CD14-positive monocyte (primary cell): Measurements from ENCODE around the gene SSR1. TPM values are rescaled to one million over a fixed set of nuclear protein-coding genes. Genes with fewer than 3 reads are reported as not detected.

Source experiments
- DNase-seq, 3 donors: peaks; one replicate each; pipeline ENCODE4 v3.0.0-alpha.2; 2011 to 2022
- H2AFZ ChIP-seq: 2 replicates; pipeline ENCODE4 v1.6.0; 2012; ENCODE audit warnings: mild to moderate bottlenecking, low read depth, low read length, inconsistent platforms; ENCODE audit not compliant: insufficient read depth, poor library complexity, severe bottlenecking
- H3K27ac ChIP-seq, 2 donors: 1 replicate in 1 of 2; 2 replicates in 1 of 2; pipeline ENCODE4 v1.5.1; 2012 to 2013; ENCODE audit warnings: low read length in 2 of 2, control low read depth in 1 of 2, inconsistent platforms in 1 of 2, low read depth in 1 of 2, mild to moderate bottlenecking in 1 of 2
- H3K27me3 ChIP-seq, 2 donors: one replicate each; pipeline versions ENCODE4 v1.6.0 to v1.6.1; 2011 to 2013; ENCODE audit warnings: low read length in 2 of 2; ENCODE audit not compliant: control insufficient read depth in 2 of 2, insufficient read depth in 2 of 2
- H3K36me3 ChIP-seq, 2 donors: replicated peaks in 1 of 2; 1 replicate in 1 of 2; 2 replicates in 1 of 2; pipeline versions ENCODE4 v1.5.1 to v1.6.1; 2012 to 2013; ENCODE audit warnings: low read length in 2 of 2, control low read depth in 1 of 2, inconsistent platforms in 1 of 2, mild to moderate bottlenecking in 1 of 2; ENCODE audit not compliant: insufficient read depth in 2 of 2, control insufficient read depth in 1 of 2
- H3K4me1 ChIP-seq, 2 donors: 1 replicate in 1 of 2; 2 replicates in 1 of 2; pipeline versions ENCODE4 v1.5.1 to v1.6.1; 2012 to 2013; ENCODE audit warnings: low read length in 2 of 2, control low read depth in 1 of 2, inconsistent platforms in 1 of 2, mild to moderate bottlenecking in 1 of 2, moderate library complexity in 1 of 2; ENCODE audit not compliant: insufficient read depth in 2 of 2, control insufficient read depth in 1 of 2
- H3K4me2 ChIP-seq: replicated peaks from 2 replicates; pipeline ENCODE3; 2012; ENCODE audit warnings: low read length, moderate library complexity, mild to moderate bottlenecking; ENCODE audit not compliant: poor library complexity, severe bottlenecking; ENCODE audit errors: extremely low read depth
- H3K4me3 ChIP-seq, 3 experiments: fragments of 200-600 bp in 1 of 3; sonication (generic) in 1 of 3; replicated peaks in 1 of 3; 1 replicate in 2 of 3; 2 replicates in 1 of 3; pipeline ENCODE4 v1.5.1; 2011 to 2013; ENCODE audit warnings: low read length in 3 of 3, mild to moderate bottlenecking in 3 of 3, control low read depth in 2 of 3, low read depth in 2 of 3, inconsistent platforms in 1 of 3, moderate library complexity in 1 of 3
- H3K79me2 ChIP-seq: 2 replicates; pipeline ENCODE4 v1.6.0; 2012; ENCODE audit warnings: mild to moderate bottlenecking, control low read depth, inconsistent platforms, low read length, moderate library complexity; ENCODE audit not compliant: insufficient read depth
- H3K9ac ChIP-seq: 2 replicates; pipeline ENCODE4 v1.6.0; 2017; ENCODE audit warnings: low read length, mild to moderate bottlenecking; ENCODE audit not compliant: insufficient read depth, poor library complexity, severe bottlenecking
- H3K9me3 ChIP-seq, 2 donors: replicated peaks in 1 of 2; 1 replicate in 1 of 2; 2 replicates in 1 of 2; pipeline versions ENCODE4 v1.5.1 to v1.6.1; 2012 to 2013; ENCODE audit warnings: low read length in 2 of 2, control low read depth in 1 of 2; ENCODE audit not compliant: control insufficient read depth in 1 of 2, insufficient read depth in 1 of 2
- H4K20me1 ChIP-seq: 2 replicates; pipeline ENCODE4 v1.6.0; 2012; ENCODE audit warnings: mild to moderate bottlenecking, low read length, control low read depth, moderate library complexity; ENCODE audit not compliant: insufficient read depth
- H3K27ac Mint-ChIP-seq, 7 donors: one replicate each; pipeline ENCODE4 v1.8.0; 2020; ENCODE audit warnings: mild to moderate bottlenecking in 7 of 7, mixed read lengths in 7 of 7, moderate library complexity in 6 of 7, inconsistent platforms in 2 of 7
- H3K27me3 Mint-ChIP-seq, 3 donors: one replicate each; pipeline ENCODE4 v1.8.0; 2021 to 2022; ENCODE audit warnings: low read depth in 3 of 3, mild to moderate bottlenecking in 3 of 3, mixed read lengths in 3 of 3, moderate library complexity in 3 of 3, inconsistent platforms in 1 of 3
- H3K36me3 Mint-ChIP-seq, 2 donors: one replicate each; pipeline ENCODE4 v1.8.0; 2020; ENCODE audit warnings: mixed read lengths in 2 of 2, inconsistent platforms in 1 of 2, mild to moderate bottlenecking in 1 of 2
- H3K4me1 Mint-ChIP-seq: one replicate; pipeline ENCODE4 v1.8.0; 2020; ENCODE audit warnings: mild to moderate bottlenecking, mixed read lengths
- H3K4me3 Mint-ChIP-seq, 2 donors: one replicate each; pipeline ENCODE4 v1.8.0; 2020; ENCODE audit warnings: mild to moderate bottlenecking in 2 of 2, mixed read lengths in 2 of 2, moderate library complexity in 1 of 2
- H3K9me3 Mint-ChIP-seq, 7 donors: one replicate each; pipeline ENCODE4 v1.8.0; 2020 to 2022; ENCODE audit warnings: mixed read lengths in 7 of 7, mild to moderate bottlenecking in 6 of 7, moderate library complexity in 6 of 7, inconsistent platforms in 2 of 7
- CTCF ChIP-seq: fragments of 200-600 bp; IDR thresholded peaks from one replicate; pipeline ENCODE4 v1.8.0; 2022; ENCODE audit warnings: antibody characterized with exemption, mild to moderate bottlenecking
- WGBS: methylation state at CpG from one replicate; pipeline ENCODE4 v1.1.5; 2013; ENCODE audit warnings: missing lambda C conversion rate; ENCODE audit not compliant: insufficient coverage; 5-methylcytosine and 5-hydroxymethylcytosine counted together
- intact Hi-C, 2 donors: fragments of 100-400 bp; cut with micrococcal nuclease; formaldehyde crosslinking; loops; one replicate each; pipeline versions ENCODE4 v1.15.0 to v1.15.1; 2023
- polyA plus RNA-seq, 3 donors: library from polyadenylated mRNA; depleted of rRNA in 1 of 3; unstranded in 2 of 3; stranded (reverse) in 1 of 3; fragments of 300-500 nt in 2 of 3; fragments of >200 nt in 1 of 3; fragmentation: Illumina TruSeq in 2 of 3; gene quantifications; 1 replicate in 2 of 3; 2 replicates in 1 of 3; pipeline ENCODE4 v1.2.3, GENCODE V29; 2012 to 2021

Gene SSR1
- polyA plus RNA-seq, 3 donors: 59.1 to 302 (median 251) TPM

GRCh38 chr6:7268816-7269555, 44.0 kb downstream of the SSR1 start:
- no peak overlapping the region for H3K4me2 ChIP-seq
- H3K36me3 ChIP-seq: no peaks in the 10 kb centered on the region
- Mint-ChIP-seq H3K27ac (peak overlapping the region in 1 of 7 donors; percentile 54), H3K27me3 (peaks cover 0 to 4% (median 2%) of the 10 kb centered on the region in 3 donors), H3K36me3 (peaks cover 3 to 14% of the 10 kb centered on the region in 2 donors), H3K9me3 (peaks cover 0 to 9% (median 3%) of the 10 kb centered on the region in 7 donors), H3K4me1 (peaks cover 52% of the 10 kb centered on the region), H3K4me3 (no peak overlapping the region)
- DNase-seq: no peak
- intact Hi-C loops: loop anchor here in 1 of 2 donors (10.0 kb wide), 1 partner anchor 116 kb away; the partner anchor contains the start of genes CAGE1 and RIOK1
- H3K79me2 ChIP-seq: no peaks in the 10 kb centered on the region
- peaks cover 38 to 46% of the 10 kb centered on the region in 2 donors for H3K4me1 ChIP-seq
- no peak overlapping the region for H3K9ac ChIP-seq
- 91% methylated on average over 13 of the region's 23 CpGs for WGBS
- H3K27ac ChIP-seq: no peak overlapping the region
- H4K20me1 ChIP-seq: no peaks in the 10 kb centered on the region
- H3K4me3 ChIP-seq: no peak overlapping the region
- no peaks in the 10 kb centered on the region for H3K9me3 ChIP-seq
- H2AFZ ChIP-seq: no peak overlapping the region
- TF ChIP-seq CTCF: no peak
- no peaks in the 10 kb centered on the region for H3K27me3 ChIP-seq

DNA sequence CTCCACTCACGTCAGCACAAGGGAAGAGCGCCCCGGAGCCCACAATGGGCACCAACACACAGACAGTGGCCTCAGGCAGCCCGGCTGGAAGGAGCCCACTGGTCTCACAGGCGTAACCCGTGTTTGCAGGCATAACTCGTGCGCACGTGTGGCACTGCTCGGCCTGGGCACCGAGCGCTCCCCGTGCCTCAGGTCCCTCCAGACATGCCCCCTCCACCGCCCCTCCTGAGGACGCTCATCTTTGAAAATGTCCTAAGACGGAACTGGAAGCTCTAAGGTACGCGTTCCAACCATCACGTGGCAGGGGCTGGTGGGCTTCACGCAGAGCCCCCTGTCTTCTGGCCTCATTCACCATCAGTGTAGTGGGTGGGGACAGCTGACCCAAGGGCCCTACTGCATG, 44.6 kb downstream of the SSR1 start:
- Histone ChIP-seq H3K4me3 (no peak overlapping the region), H3K27ac (no peak overlapping the region), H3K9me3 (no peaks in the 10 kb centered on the region), H2AFZ (no peak overlapping the region), H3K4me2 (no peak overlapping the region), H3K79me2 (no peaks in the 10 kb centered on the region), H3K4me1 (peaks cover 44 to 52% of the 10 kb centered on the region in 2 donors), H3K36me3 (no peaks in the 10 kb centered on the region), H3K27me3 (no peaks in the 10 kb centered on the region), H3K9ac (no peak overlapping the region), H4K20me1 (no peaks in the 10 kb centered on the region)
- Mint-ChIP-seq H3K27me3 (peaks cover 0 to 4% (median 2%) of the 10 kb centered on the region in 3 donors), H3K36me3 (peaks cover 3 to 14% of the 10 kb centered on the region in 2 donors), H3K4me1 (peaks cover 55% of the 10 kb centered on the region), H3K4me3 (no peak overlapping the region), H3K9me3 (peaks cover 0 to 10% (median 3%) of the 10 kb centered on the region in 7 donors), H3K27ac (peak overlapping the region in 2 of 7 donors; percentile 41 to 42)
- TF ChIP-seq CTCF: no peak
- intact Hi-C loops: loop anchor here in 1 of 2 donors (10.0 kb wide), 1 partner anchor 116 kb away; the partner anchor contains the start of genes CAGE1 and RIOK1
- DNase-seq: no peak
- WGBS: over 99% methylated on average over 19 of the region's 20 CpGs
